ENCODE results near the gene COIL.

DNA sequence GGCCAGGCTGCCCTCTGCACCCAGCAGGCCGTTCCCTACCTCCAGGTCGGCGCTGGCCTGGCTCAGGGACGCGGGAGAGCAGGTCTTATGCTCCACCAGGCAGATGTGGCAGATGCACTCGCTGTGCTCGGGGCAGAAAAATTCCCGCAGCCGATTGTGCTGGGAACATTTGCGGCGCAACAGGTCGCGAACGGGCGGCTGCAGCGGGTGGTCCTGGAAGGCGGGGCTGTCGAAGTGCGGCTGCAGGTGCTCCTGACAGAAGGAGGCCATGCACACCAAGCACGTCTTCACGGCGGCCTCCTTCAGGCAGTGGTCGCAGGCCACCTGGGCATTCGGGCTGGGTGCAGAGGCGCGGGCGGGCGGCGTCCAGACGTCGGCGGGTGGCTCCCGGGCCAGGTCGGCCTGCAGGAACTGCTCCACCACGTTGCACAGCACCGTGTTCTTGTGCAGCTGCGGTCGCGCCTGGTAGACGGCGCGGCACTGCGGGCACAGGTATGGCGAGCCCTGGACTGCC, 47.4 kb downstream of the COIL start:
- TF ChIP-seq CTCF (IDR thresholded peaks at IDR 0.05; ENCODE audit: low read depth, low read length, missing input control), result no peak
- no peak for TF ChIP-seq ATF3 (IDR thresholded peaks at IDR 0.05)
- no peak for TF ChIP-seq SP1 (IDR thresholded peaks at IDR 0.05)
- TF ChIP-seq YY1 (IDR thresholded peaks at IDR 0.05), result no peak
- no peak for TF ChIP-seq MAX (IDR thresholded peaks at IDR 0.05)
- TF ChIP-seq JUND (IDR thresholded peaks at IDR 0.05), result no peak
